ENCODE data around the gene FCRL6. TPM values are rescaled to one million over a fixed set of nuclear protein-coding genes. Genes with fewer than 3 reads are reported as not detected.

FCRL6 gene
- total and polyA plus RNA-seq, 2 donors (not counting 3 experiments of a cell fraction or from before 2014, with no cell fraction given) = 0.06 TPM; not detected in 1

DNA sequence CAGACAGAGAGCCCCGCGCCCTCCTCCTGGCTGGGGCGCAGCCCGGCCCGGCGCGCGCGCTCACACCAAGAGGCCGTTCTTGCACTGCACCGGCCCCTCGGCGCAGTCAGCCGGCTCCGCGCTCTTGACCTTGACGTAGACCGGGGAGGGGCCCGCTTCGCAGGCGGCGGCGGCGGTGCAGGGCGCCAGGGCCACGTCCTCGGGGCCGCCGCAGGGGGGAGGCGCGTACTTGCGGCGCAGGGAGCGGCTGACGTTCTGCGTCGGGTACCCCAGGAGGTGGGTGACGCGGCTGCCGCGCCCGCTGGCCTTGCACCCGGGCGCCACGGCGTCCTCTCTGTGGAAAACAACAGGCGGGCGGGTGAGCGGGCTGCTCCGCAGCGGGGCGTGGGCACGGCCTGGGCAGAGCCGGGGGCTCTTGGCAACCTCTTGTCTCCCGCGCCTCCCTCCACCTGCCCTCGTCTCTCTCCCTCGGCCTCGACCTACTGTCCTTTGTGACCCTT, 52.6 kb downstream of the FCRL6 start:
- DNase-seq (ENCODE audit: low read depth, low spot score) = peak; percentile 78
- no TSS peak for BruUV-seq (replicated peaks)
- Histone ChIP-seq H2AFZ (ENCODE audit: low read depth, low read length) (peak overlapping the region; percentile 98), H3K4me3 (replicated peaks in 1 of 3; ENCODE audit: insufficient read depth in 1 of 3, low read depth in 1 of 3, low read length in 3 of 3) (peak overlapping the region; percentile 54 to 60 (median 57)), H3K79me2 (ENCODE audit: control insufficient read depth, insufficient read depth, low read length) (no peaks in the 10 kb centered on the region), H3K27ac (ENCODE audit: insufficient read depth, low read depth, low read length) (peak overlapping the region; percentile 24), H3K9me1 (replicated peaks; ENCODE audit: control insufficient read depth, extremely low read depth, insufficient read depth, low read length) (no peaks in the 10 kb centered on the region), H4K20me1 (replicated peaks; ENCODE audit: control insufficient read depth, extremely low read depth, insufficient read depth, low read length) (no peaks in the 10 kb centered on the region), H3K4me1 (ENCODE audit: control insufficient read depth, extremely low read depth, insufficient read depth, low read length) (peaks cover 16% of the 10 kb centered on the region), H3K27me3 (ENCODE audit: control insufficient read depth in 2 of 2, insufficient read depth in 2 of 2, low read length in 2 of 2) (no peaks in the 10 kb centered on the region), H3K36me3 (ENCODE audit: control insufficient read depth in 2 of 2, extremely low read depth in 1 of 2, insufficient read depth in 2 of 2, low read length in 2 of 2) (no peaks in the 10 kb centered on the region), H3K9me3 (replicated peaks; ENCODE audit: control insufficient read depth, insufficient read depth, low read length) (no peaks in the 10 kb centered on the region), H3K4me2 (ENCODE audit: insufficient read depth, low read length) (peak overlapping the region; percentile 85), H3K9ac (replicated peaks; ENCODE audit: extremely low read depth, insufficient read depth, low read length) (peak overlapping the region; percentile 71)
- peak; percentile 77 for FAIRE-seq
- CTCF ChIA-PET = interaction anchor here (1.0 to 5.9 kb wide), 4 partner anchors 35 to 153 kb away, joined by 3 to 32 read pairs (median 16); no protein-coding TSS in a partner anchor
- POLR2A ChIA-PET = no interaction called here
- dilution Hi-C loops (cut with MboI; ENCODE audit: extremely low pct_ligation_motif_present, low sequenced_read_pairs) (no loop called here), intact Hi-C loops (cut with micrococcal nuclease) (loop anchor here (1.0 to 2.0 kb wide), 3 partner anchors 28 to 55 kb away; no protein-coding TSS in a partner anchor)
- TF ChIP-seq POLR2A (IDR thresholded peaks at IDR 0.05; ENCODE audit: low read depth, low read length) = peak; percentile 51
- no peak for TF ChIP-seq FOS (IDR thresholded peaks at IDR 0.05; ENCODE audit: borderline replicate concordance, insufficient read depth, low read length)
- peak; percentile 55 for TF ChIP-seq POLR2AphosphoS5 (IDR thresholded peaks at IDR 0.05; ENCODE audit: insufficient read depth, low read depth, low read length)
- no peak for TF ChIP-seq MYC (IDR thresholded peaks at IDR 0.05; ENCODE audit: low read depth, low read length)

DNA sequence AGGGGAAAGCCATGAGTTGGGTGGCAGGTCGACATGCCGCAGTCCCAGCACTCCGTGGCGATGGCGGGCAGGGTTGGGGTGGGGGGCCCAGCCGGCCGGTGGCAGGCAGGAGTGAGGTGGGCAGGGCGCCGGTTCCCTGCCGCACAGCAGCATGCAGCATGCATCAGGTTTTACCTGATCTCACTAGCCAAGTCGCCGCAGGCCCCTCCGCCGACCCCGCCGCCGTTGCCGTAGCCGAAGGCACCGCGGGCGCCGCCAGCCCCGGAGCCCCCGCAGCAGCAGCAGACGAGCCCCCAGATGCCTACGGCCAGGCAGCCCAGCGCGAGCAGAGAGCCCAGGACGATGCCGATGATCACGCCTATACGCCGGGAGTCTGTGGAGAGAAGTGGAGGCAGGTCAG, 53.5 kb downstream of the FCRL6 start:
- H3K4me3 ChIP-seq (replicated peaks in 1 of 3; ENCODE audit: insufficient read depth in 1 of 3, low read depth in 1 of 3, low read length in 3 of 3) = no peak overlapping the region
- H3K9me1 ChIP-seq (replicated peaks; ENCODE audit: control insufficient read depth, extremely low read depth, insufficient read depth, low read length) = no peaks in the 10 kb centered on the region
- no peak overlapping the region for H3K4me2 ChIP-seq (ENCODE audit: insufficient read depth, low read length)
- H3K79me2 ChIP-seq (ENCODE audit: control insufficient read depth, insufficient read depth, low read length) = no peaks in the 10 kb centered on the region
- no peak overlapping the region for H2AFZ ChIP-seq (ENCODE audit: low read depth, low read length)
- H3K9ac ChIP-seq (replicated peaks; ENCODE audit: extremely low read depth, insufficient read depth, low read length) = no peak overlapping the region
- BruUV-seq (replicated peaks) = no TSS peak
- no peak overlapping the region for H3K27ac ChIP-seq (ENCODE audit: insufficient read depth, low read depth, low read length)
- no peak for DNase-seq (ENCODE audit: low read depth, low spot score)
- no peaks in the 10 kb centered on the region for H4K20me1 ChIP-seq (replicated peaks; ENCODE audit: control insufficient read depth, extremely low read depth, insufficient read depth, low read length)
- intact Hi-C loops (cut with micrococcal nuclease) = loop anchor here (2.0 kb wide), 1 partner anchor 27 kb away; no protein-coding TSS in a partner anchor
- TF ChIP-seq POLR2AphosphoS5 (IDR thresholded peaks at IDR 0.05; ENCODE audit: insufficient read depth, low read depth, low read length) = no peak
- TF ChIP-seq, protein P1, sequence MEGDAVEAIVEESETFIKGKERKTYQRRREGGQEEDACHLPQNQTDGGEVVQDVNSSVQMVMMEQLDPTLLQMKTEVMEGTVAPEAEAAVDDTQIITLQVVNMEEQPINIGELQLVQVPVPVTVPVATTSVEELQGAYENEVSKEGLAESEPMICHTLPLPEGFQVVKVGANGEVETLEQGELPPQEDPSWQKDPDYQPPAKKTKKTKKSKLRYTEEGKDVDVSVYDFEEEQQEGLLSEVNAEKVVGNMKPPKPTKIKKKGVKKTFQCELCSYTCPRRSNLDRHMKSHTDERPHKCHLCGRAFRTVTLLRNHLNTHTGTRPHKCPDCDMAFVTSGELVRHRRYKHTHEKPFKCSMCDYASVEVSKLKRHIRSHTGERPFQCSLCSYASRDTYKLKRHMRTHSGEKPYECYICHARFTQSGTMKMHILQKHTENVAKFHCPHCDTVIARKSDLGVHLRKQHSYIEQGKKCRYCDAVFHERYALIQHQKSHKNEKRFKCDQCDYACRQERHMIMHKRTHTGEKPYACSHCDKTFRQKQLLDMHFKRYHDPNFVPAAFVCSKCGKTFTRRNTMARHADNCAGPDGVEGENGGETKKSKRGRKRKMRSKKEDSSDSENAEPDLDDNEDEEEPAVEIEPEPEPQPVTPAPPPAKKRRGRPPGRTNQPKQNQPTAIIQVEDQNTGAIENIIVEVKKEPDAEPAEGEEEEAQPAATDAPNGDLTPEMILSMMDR (IDR thresholded peaks at IDR 0.05; ENCODE audit: extremely low read depth in 1 of 2, insufficient read depth in 1 of 2, low read depth in 1 of 2, low read length in 2 of 2) = no peak
- no peak for TF ChIP-seq GATA2 (IDR thresholded peaks at IDR 0.05; ENCODE audit: insufficient read depth, insufficient read length, low read depth, low read length)
- no peak for TF ChIP-seq POLR2A (IDR thresholded peaks at IDR 0.05; ENCODE audit: low read depth, low read length)
- no peak for TF ChIP-seq MYC (IDR thresholded peaks at IDR 0.05; ENCODE audit: low read depth, low read length)
- TF ChIP-seq JUN (IDR thresholded peaks at IDR 0.05; ENCODE audit: borderline replicate concordance, insufficient read depth, insufficient read length, low read depth) = no peak
- TF ChIP-seq, protein P2, sequence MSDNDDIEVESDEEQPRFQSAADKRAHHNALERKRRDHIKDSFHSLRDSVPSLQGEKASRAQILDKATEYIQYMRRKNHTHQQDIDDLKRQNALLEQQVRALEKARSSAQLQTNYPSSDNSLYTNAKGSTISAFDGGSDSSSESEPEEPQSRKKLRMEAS (IDR thresholded peaks at IDR 0.05; ENCODE audit: insufficient read depth, insufficient read length) = no peak
- no peak for TF ChIP-seq EZH2 (IDR thresholded peaks at IDR 0.05; ENCODE audit: borderline replicate concordance, low read depth, low read length, severe bottlenecking)
- no peak for TF ChIP-seq FOS (IDR thresholded peaks at IDR 0.05; ENCODE audit: borderline replicate concordance, insufficient read depth, low read length)
- peaks cover 12% of the 10 kb centered on the region for H3K4me1 ChIP-seq (ENCODE audit: control insufficient read depth, extremely low read depth, insufficient read depth, low read length)
- H3K27me3 ChIP-seq (ENCODE audit: control insufficient read depth in 2 of 2, insufficient read depth in 2 of 2, low read length in 2 of 2) = no peaks in the 10 kb centered on the region
- no peak for FAIRE-seq
- no peaks in the 10 kb centered on the region for H3K9me3 ChIP-seq (replicated peaks; ENCODE audit: control insufficient read depth, insufficient read depth, low read length)
- dilution Hi-C loops (cut with MboI; ENCODE audit: extremely low pct_ligation_motif_present, low sequenced_read_pairs) = no loop called here
- CTCF ChIA-PET = interaction anchor here (0.7 to 1.0 kb wide), 2 partner anchors 35 to 57 kb away, joined by 3 read pairs; no protein-coding TSS in a partner anchor
- no peaks in the 10 kb centered on the region for H3K36me3 ChIP-seq (ENCODE audit: control insufficient read depth in 2 of 2, extremely low read depth in 1 of 2, insufficient read depth in 2 of 2, low read length in 2 of 2)
- POLR2A ChIA-PET = no interaction called here
